ENCODE data around the gene SALL1.

The SALL1 gene

DNA sequence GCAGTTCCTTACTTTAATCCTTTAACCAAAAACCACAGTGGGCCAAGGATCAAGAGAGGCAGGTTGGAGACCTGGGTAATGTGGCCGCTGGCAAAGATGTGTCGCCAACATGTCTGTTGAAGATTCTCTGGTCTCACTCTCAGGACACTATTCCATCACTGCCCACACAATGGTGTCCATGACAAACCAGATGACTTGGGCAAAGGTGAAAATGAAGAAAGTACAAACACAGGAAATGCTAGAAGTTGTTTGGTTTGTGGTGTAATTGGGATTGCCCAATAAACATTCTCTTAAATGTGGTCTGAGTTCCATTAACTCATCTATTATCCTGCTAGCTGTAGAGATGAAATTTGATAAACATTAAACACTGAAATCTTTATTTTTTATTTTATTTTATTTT, 43.3 kb downstream of the SALL1 start:
- FAIRE-seq, result no peak

DNA sequence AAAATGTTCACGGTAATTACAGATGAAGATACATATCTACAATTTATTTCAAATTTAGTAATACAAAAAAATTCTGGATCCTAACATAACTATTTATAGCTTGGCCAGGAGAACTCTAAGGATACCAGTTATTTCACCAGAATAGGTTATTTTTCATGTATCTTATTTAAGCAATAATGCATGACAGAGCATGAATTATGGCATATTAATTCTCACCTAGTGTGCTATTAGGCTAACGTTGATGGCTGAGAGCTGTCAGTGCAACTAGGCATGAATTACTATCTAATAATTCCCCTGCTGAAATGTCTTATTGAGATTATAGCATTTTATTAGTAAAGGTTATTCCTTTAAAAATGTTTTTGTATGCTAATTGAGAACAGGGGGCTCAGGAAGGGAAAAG, 44.5 kb downstream of the SALL1 start:
- FAIRE-seq, result no peak

DNA sequence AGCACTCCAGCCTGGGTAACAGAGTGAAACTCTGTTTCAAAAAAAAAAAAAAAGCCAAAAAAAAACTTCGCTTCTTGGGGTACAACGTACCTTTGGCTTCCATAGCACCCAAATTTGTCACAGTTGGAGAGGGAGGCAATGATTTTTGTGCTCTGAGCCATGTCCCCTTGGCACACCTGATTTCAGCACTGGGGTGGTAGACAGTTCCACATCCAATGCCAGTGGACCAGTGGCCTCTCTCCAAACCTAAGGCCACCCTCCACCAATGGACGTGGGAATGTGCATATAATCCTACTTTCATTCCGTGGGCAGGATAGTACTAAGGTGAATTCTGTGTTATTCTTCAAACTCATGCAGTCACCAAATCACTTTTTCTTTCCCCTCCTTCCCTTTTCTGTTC, 47.5 kb downstream of the SALL1 start:
- FAIRE-seq, result no peak

DNA sequence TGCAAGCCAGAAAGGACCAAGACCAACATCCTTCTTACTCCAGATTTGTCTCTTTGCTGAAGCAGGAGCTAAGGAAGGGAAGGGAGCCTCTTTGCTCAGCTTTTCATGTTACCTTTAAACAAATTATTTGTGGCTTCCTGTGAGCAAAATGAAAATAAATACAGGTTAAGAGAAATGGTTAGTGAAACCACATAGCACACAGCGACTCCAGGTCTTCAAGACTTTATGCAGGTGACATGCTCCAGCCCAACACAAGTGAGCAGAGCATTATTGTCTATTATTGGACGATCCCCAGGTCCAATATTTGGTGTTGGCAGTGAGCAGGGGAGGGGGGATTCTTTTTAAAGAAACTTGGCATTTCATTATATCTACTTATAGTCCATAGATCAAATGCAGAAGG, 53.3 kb downstream of the SALL1 start:
- no peak for FAIRE-seq

GRCh38 chr16:51095890-51096626, 55.0 kb downstream of the SALL1 start:
- FAIRE-seq, result no peak

- no peak for FAIRE-seq
Observed at GRCh38 chr16:51095084-51095881, 55.8 kb downstream of the SALL1 start.

- FAIRE-seq, result no peak
Observed at GRCh38 chr16:51093726-51094280, 57.3 kb downstream of the SALL1 start.
